ENCODE results near the gene COL18A1.

DNA sequence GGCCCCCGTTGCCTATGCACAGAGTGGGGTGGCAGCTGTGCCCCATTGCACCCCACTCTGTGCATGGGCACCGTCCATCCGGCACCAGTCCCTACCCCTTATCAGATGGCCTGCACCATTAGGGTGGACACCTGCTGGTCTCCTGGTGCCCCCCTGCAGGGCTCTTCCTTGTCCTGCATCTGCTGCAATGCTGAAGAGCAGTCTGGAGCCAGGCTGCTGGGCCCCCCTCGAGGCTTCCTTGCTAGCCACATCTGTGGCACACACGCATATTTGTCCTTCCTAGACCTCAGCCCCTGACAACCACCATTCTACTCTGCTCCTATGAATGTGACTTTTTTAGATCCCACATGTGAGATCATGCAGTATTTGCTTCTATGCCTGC is 56.4 kb downstream of the COL18A1 start:
- TF ChIP-seq, protein P1, sequence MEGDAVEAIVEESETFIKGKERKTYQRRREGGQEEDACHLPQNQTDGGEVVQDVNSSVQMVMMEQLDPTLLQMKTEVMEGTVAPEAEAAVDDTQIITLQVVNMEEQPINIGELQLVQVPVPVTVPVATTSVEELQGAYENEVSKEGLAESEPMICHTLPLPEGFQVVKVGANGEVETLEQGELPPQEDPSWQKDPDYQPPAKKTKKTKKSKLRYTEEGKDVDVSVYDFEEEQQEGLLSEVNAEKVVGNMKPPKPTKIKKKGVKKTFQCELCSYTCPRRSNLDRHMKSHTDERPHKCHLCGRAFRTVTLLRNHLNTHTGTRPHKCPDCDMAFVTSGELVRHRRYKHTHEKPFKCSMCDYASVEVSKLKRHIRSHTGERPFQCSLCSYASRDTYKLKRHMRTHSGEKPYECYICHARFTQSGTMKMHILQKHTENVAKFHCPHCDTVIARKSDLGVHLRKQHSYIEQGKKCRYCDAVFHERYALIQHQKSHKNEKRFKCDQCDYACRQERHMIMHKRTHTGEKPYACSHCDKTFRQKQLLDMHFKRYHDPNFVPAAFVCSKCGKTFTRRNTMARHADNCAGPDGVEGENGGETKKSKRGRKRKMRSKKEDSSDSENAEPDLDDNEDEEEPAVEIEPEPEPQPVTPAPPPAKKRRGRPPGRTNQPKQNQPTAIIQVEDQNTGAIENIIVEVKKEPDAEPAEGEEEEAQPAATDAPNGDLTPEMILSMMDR (IDR thresholded peaks at IDR 0.05), result no peak
- TF ChIP-seq EZH2 (IDR thresholded peaks at IDR 0.05; ENCODE audit: borderline replicate concordance, insufficient read depth, low read depth, low read length, poor library complexity, severe bottlenecking), result no peak
